Adrenal gland (tissue), 5 donors: ENCODE measurements around the gene MLLT3.

Experiments
- POLR2A ChIP-seq, 2 donors: fragments of 450-650 bp; IDR thresholded peaks; one replicate each; pipeline ENCODE4 v1.6.1; 2017; ENCODE audit warnings: antibody characterized with exemption in 2 of 2, mild to moderate bottlenecking in 2 of 2, moderate library complexity in 1 of 2
- TF ChIP-seq, protein P1 (sequence below), 6 experiments: fragments of 450-650 bp in 4 of 6; fragments of 200-600 bp in 2 of 6; sonication (generic) in 1 of 6; IDR thresholded peaks; 1 replicate in 5 of 6; 2 replicates in 1 of 6; pipeline versions ENCODE4 v1.5.1 to v1.8.0; 2016 to 2021; ENCODE audit warnings: antibody characterized with exemption in 6 of 6, mild to moderate bottlenecking in 2 of 6, moderate library complexity in 1 of 6
- donor health status: DM: no; HTN: no; CAD: no.

- no peak for TF ChIP-seq POLR2A (IDR thresholded peaks at IDR 0.05)
- TF ChIP-seq, protein P1, sequence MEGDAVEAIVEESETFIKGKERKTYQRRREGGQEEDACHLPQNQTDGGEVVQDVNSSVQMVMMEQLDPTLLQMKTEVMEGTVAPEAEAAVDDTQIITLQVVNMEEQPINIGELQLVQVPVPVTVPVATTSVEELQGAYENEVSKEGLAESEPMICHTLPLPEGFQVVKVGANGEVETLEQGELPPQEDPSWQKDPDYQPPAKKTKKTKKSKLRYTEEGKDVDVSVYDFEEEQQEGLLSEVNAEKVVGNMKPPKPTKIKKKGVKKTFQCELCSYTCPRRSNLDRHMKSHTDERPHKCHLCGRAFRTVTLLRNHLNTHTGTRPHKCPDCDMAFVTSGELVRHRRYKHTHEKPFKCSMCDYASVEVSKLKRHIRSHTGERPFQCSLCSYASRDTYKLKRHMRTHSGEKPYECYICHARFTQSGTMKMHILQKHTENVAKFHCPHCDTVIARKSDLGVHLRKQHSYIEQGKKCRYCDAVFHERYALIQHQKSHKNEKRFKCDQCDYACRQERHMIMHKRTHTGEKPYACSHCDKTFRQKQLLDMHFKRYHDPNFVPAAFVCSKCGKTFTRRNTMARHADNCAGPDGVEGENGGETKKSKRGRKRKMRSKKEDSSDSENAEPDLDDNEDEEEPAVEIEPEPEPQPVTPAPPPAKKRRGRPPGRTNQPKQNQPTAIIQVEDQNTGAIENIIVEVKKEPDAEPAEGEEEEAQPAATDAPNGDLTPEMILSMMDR (IDR thresholded peaks at IDR 0.05) = no peak
Observed at GRCh38 chr9:20481437-20481836, 140.9 kb downstream of the MLLT3 start.
